GM23338 (cell line): Measurements from ENCODE around the gene RGS17.

ENCODE experiments used
- CREB1 ChIP-seq: fragments of 250-450 bp; sonication (Bioruptor Pico); IDR thresholded peaks from 2 replicates; pipeline ENCODE4 v1.5.0; 2020; ENCODE audit warnings: low read depth, mild to moderate bottlenecking, moderate library complexity
- CTCF ChIP-seq, 2 experiments: fragments of 200-600 bp in 1 of 2; sonication (generic) in 1 of 2; conservative IDR thresholded peaks; 2 replicates each; pipeline versions ENCODE4 v1.5.1 to v1.6.1; 2016 to 2017; ENCODE audit warnings: antibody characterized with exemption in 2 of 2, low read depth in 2 of 2, mild to moderate bottlenecking in 2 of 2, moderate library complexity in 1 of 2
- EZH2 ChIP-seq: fragments of 200-600 bp; sonication (generic); IDR thresholded peaks from one replicate; pipeline ENCODE4 v1.8.0; 2017; ENCODE audit warnings: antibody characterized with exemption, mild to moderate bottlenecking, low read depth; ENCODE audit not compliant: unreplicated experiment
- EZH2phosphoT487 ChIP-seq: fragments of 200-600 bp; sonication (generic); IDR thresholded peaks from one replicate; pipeline ENCODE4 v1.8.1; 2018; ENCODE audit warnings: antibody characterized with exemption; ENCODE audit not compliant: unreplicated experiment
- POLR2AphosphoS5 ChIP-seq: IDR thresholded peaks from 2 replicates; pipeline ENCODE4 v1.6.1; 2016; ENCODE audit warnings: antibody characterized with exemption, low read depth
- ZNF114 ChIP-seq: fragments of 250-450 bp; sonication (Bioruptor Pico); IDR thresholded peaks from 2 replicates; pipeline ENCODE4 v1.5.0; 2020; ENCODE audit warnings: mild to moderate bottlenecking, moderate library complexity

DNA sequence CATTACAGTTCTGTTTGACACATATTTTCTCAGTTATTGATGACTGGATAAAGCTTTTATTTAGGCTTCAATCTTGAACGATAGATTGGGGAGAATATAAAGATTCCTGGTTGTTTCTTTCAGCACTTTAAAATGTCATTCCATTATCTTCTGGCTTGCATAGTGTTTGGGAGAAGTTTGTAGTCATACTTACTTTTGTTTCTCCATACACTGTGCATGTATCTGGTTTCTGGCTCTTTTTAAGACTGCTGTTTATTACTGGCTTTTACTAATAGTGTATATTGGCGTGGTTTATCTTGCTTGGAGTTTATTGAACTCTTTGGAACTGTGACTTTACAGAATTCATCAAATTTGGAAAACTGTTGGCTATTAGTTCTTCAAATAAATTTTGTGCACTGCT lies 49.2 kb downstream of the RGS17 start:
- TF ChIP-seq EZH2phosphoT487 (no peak), CREB1 (no peak), CTCF (conservative IDR thresholded peaks at IDR 0.05; ENCODE audit: low read depth in 2 of 2) (no peak), EZH2 (no peak), POLR2AphosphoS5 (no peak), ZNF114 (CRISPR knock-in tag) (no peak)
